ENCODE results near the gene MAP3K15. TPM values are rescaled to one million over a fixed set of nuclear protein-coding genes. Genes with fewer than 3 reads are reported as not detected.

The MAP3K15 gene
- total and polyA plus RNA-seq, 10 of the 15 experiments (the other 5 are each of a cell fraction or from before 2014, with no cell fraction given), result 0.03 to 0.16 TPM; not detected in 8

- Histone ChIP-seq H4K20me1 (ENCODE audit: control insufficient read depth, insufficient read depth) (no peaks in the 10 kb centered on the region), H3K4me1 (ENCODE audit: control insufficient read depth, insufficient read depth, low read length) (no peaks in the 10 kb centered on the region), H3K27me3 (replicated peaks in 1 of 2; ENCODE audit: control insufficient read depth in 2 of 2, insufficient read depth in 2 of 2, low read length in 1 of 2) (no peaks in the 10 kb centered on the region), H3K36me3 (ENCODE audit: control insufficient read depth in 2 of 2, insufficient read depth in 2 of 2, low read length in 1 of 2) (no peaks in the 10 kb centered on the region), H3K9ac (ENCODE audit: control insufficient read depth, insufficient read depth, low read length) (no peak overlapping the region), H3K27ac (ENCODE audit: control insufficient read depth, insufficient read depth) (no peak overlapping the region), H3K9me3 (replicated peaks; ENCODE audit: control insufficient read depth, insufficient read depth, low read length) (no peaks in the 10 kb centered on the region), H3K4me3 (no peak overlapping the region), H3K4me2 (ENCODE audit: control insufficient read depth, insufficient read depth) (no peak overlapping the region), H3K79me2 (ENCODE audit: control insufficient read depth, insufficient read depth, low read length) (no peaks in the 10 kb centered on the region), H2AFZ (ENCODE audit: control insufficient read depth, low read depth, low read length) (no peak overlapping the region)
- ATAC-seq, result no peak
- POLR2A ChIA-PET, result no interaction called here
- intact Hi-C loops (cut with micrococcal nuclease; ENCODE audit: unreplicated experiment) (no loop called here), in situ Hi-C loops (cut with MboI) (no loop called here)
- no peak for TF ChIP-seq CEBPZ (IDR thresholded peaks at IDR 0.05; ENCODE audit: low read depth, low read length)
- no peak for TF ChIP-seq SPI1 (IDR thresholded peaks at IDR 0.05; ENCODE audit: borderline replicate concordance, insufficient read depth, low read depth, low read length)
- TF ChIP-seq GABPA (IDR thresholded peaks at IDR 0.05; ENCODE audit: low read depth), result no peak
- no peak for TF ChIP-seq SMC3 (IDR thresholded peaks at IDR 0.05; ENCODE audit: borderline replicate concordance, low read length)
- TF ChIP-seq BACH1 (IDR thresholded peaks at IDR 0.05; ENCODE audit: borderline replicate concordance), result no peak
- no peak for TF ChIP-seq RFX5 (IDR thresholded peaks at IDR 0.05; ENCODE audit: low read depth, low read length)
- no peak for TF ChIP-seq ATF2 (IDR thresholded peaks at IDR 0.05; ENCODE audit: low read length)
- no peak for TF ChIP-seq YBX1 (IDR thresholded peaks at IDR 0.05)
- no peak for TF ChIP-seq BCLAF1 (IDR thresholded peaks at IDR 0.05)
- no peak for TF ChIP-seq TCF12 (IDR thresholded peaks at IDR 0.05; ENCODE audit: low read depth, low read length)
- no peak for TF ChIP-seq RELB (IDR thresholded peaks at IDR 0.05; ENCODE audit: low read depth)
- TF ChIP-seq ATF3 (IDR thresholded peaks at IDR 0.05; ENCODE audit: borderline replicate concordance, extremely low read depth, low read depth, low read length), result no peak
- no peak for TF ChIP-seq SIX5 (IDR thresholded peaks at IDR 0.05; ENCODE audit: low read depth, low read length, severe bottlenecking)
- no peak for FAIRE-seq
- no TSS peak for BruUV-seq (replicated peaks)
- CTCF ChIA-PET, result interaction anchor here (0.5 to 1.5 kb wide), 2 partner anchors 12 to 21 kb away, joined by 4 to 5 read pairs; no protein-coding TSS in a partner anchor
- RAD21 ChIA-PET (ENCODE audit: unreplicated experiment), result no interaction called here
- SMC1A ChIA-PET (ENCODE audit: uncharacterized antibody, unreplicated experiment), result no interaction called here
- no peak for DNase-seq (ENCODE audit: low read depth, low spot score)
Observed at GRCh38 chrX:19403696-19404095, 111.6 kb downstream of the MAP3K15 start.
